Measurements from ENCODE around the gene UPK2. TPM values are rescaled to one million over a fixed set of nuclear protein-coding genes. Genes with fewer than 3 reads are reported as not detected.

The UPK2 gene
- total and polyA plus RNA-seq, 10 of the 15 experiments (the other 5 are each of a cell fraction or from before 2014, with no cell fraction given), result 0.07 to 1.0 (median 0.31) TPM; not detected in 7

GRCh38 chr11:118924591-118925585 is 31.2 kb upstream of the UPK2 start (continued):
- TF ChIP-seq RELB (IDR thresholded peaks at IDR 0.05; ENCODE audit: low read depth), result 0 out of 2 replicates have a peak, but pooled peaks have one; percentile 15
- no peak for TF ChIP-seq HDAC2 (IDR thresholded peaks at IDR 0.05)
- peak; percentile 78 for TF ChIP-seq SIX5 (IDR thresholded peaks at IDR 0.05; ENCODE audit: low read depth, low read length, severe bottlenecking)

GRCh38 chr11:118927554-118928100 is 28.5 kb upstream of the UPK2 start:
- Histone ChIP-seq H2AFZ (ENCODE audit: control insufficient read depth, low read depth, low read length) (no peak overlapping the region; the same call in 1 of the 2 replicates), H3K27me3 (replicated peaks in 1 of 2; ENCODE audit: control insufficient read depth in 2 of 2, insufficient read depth in 2 of 2, low read length in 1 of 2) (no peaks in the 10 kb centered on the region), H3K79me2 (ENCODE audit: control insufficient read depth, insufficient read depth, low read length) (peaks cover 26% of the 10 kb centered on the region), H3K36me3 (ENCODE audit: control insufficient read depth in 2 of 2, insufficient read depth in 2 of 2, low read length in 1 of 2) (no peaks in the 10 kb centered on the region), H3K4me3 (no peak overlapping the region; the same call in 1 of the 2 replicates), H3K9me3 (replicated peaks; ENCODE audit: control insufficient read depth, insufficient read depth, low read length) (no peaks in the 10 kb centered on the region), H4K20me1 (ENCODE audit: control insufficient read depth, insufficient read depth) (no peaks in the 10 kb centered on the region), H3K4me1 (ENCODE audit: control insufficient read depth, insufficient read depth, low read length) (peaks cover 35% of the 10 kb centered on the region), H3K27ac (ENCODE audit: control insufficient read depth, insufficient read depth) (peak overlapping the region; percentile 67), H3K4me2 (ENCODE audit: control insufficient read depth, insufficient read depth) (peak overlapping the region; percentile 99), H3K9ac (ENCODE audit: control insufficient read depth, insufficient read depth, low read length) (no peak overlapping the region; the same call in 1 of the 2 replicates)
- ChIA-PET CTCF (interaction anchor here (0.9 to 11.6 kb wide), 9 partner anchors 10 to 242 kb away, joined by 3 to 330 read pairs (median 5); partner anchors contain the start of gene UPK2), RAD21 (ENCODE audit: unreplicated experiment) (interaction anchor here (1.3 to 8.8 kb wide), 4 partner anchors 15 to 238 kb away, joined by 5 to 169 read pairs (median 6); partner anchors contain the start of gene UPK2), SMC1A (ENCODE audit: uncharacterized antibody, unreplicated experiment) (interaction anchor here (1.0 to 12.9 kb wide), 5 partner anchors 15 to 237 kb away, joined by 3 to 185 read pairs (median 6); partner anchors contain the start of gene DDX6), POLR2A (interaction anchor here (0.6 to 6.3 kb wide), 4 partner anchors 15 to 492 kb away, joined by 3 to 105 read pairs (median 3); no protein-coding TSS in a partner anchor)
- in situ Hi-C loops (cut with MboI), result no loop called here
- no peak for FAIRE-seq
- no TSS peak for BruUV-seq (replicated peaks)
- DNase-seq (ENCODE audit: low read depth, low spot score), result no peak
- intact Hi-C loops (cut with micrococcal nuclease; ENCODE audit: unreplicated experiment), result loop anchor here (2.0 to 5.0 kb wide), 4 partner anchors 137 to 395 kb away; partner anchors contain the start of genes DDX6 and DPAGT1
- ATAC-seq, result no peak
- WGBS (ENCODE audit: insufficient coverage, insufficient replicate concordance, low lambda C conversion rate, missing lambda C conversion rate), result 6% methylated on average over 7 of the region's 7 CpGs
- TF ChIP-seq, protein P1, sequence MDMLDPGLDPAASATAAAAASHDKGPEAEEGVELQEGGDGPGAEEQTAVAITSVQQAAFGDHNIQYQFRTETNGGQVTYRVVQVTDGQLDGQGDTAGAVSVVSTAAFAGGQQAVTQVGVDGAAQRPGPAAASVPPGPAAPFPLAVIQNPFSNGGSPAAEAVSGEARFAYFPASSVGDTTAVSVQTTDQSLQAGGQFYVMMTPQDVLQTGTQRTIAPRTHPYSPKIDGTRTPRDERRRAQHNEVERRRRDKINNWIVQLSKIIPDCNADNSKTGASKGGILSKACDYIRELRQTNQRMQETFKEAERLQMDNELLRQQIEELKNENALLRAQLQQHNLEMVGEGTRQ (IDR thresholded peaks at IDR 0.05; ENCODE audit: borderline replicate concordance, low read depth, low read length), result no peak
- TF ChIP-seq CTCF (IDR thresholded peaks at IDR 0.05 in 2 of 3, conservative IDR thresholded peaks at IDR 0.05 in 1 of 3; ENCODE audit: control insufficient read depth in 2 of 3, extremely low read depth in 1 of 3, insufficient read depth in 1 of 3, low read depth in 3 of 3, low read length in 3 of 3) (no peak), SP1 (IDR thresholded peaks at IDR 0.05; ENCODE audit: low read depth, low read length) (no peak), MYB (IDR thresholded peaks at IDR 0.05; ENCODE audit: borderline replicate concordance, low read depth, low read length) (no peak), NFYA (IDR thresholded peaks at IDR 0.05; ENCODE audit: borderline replicate concordance, low read depth, low read length) (no peak), MTA3 (IDR thresholded peaks at IDR 0.05; ENCODE audit: borderline replicate concordance, low read length) (no peak), LARP7 (IDR thresholded peaks at IDR 0.05) (no peak), SMARCA5 (IDR thresholded peaks at IDR 0.05) (no peak), SIX5 (IDR thresholded peaks at IDR 0.05; ENCODE audit: low read depth, low read length, severe bottlenecking) (no peak), CBFB (IDR thresholded peaks at IDR 0.05; ENCODE audit: low read depth) (no peak), IRF4 (IDR thresholded peaks at IDR 0.05; ENCODE audit: low read depth, low read length) (no peak)
- TF ChIP-seq, protein P2, sequence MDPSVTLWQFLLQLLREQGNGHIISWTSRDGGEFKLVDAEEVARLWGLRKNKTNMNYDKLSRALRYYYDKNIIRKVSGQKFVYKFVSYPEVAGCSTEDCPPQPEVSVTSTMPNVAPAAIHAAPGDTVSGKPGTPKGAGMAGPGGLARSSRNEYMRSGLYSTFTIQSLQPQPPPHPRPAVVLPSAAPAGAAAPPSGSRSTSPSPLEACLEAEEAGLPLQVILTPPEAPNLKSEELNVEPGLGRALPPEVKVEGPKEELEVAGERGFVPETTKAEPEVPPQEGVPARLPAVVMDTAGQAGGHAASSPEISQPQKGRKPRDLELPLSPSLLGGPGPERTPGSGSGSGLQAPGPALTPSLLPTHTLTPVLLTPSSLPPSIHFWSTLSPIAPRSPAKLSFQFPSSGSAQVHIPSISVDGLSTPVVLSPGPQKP (IDR thresholded peaks at IDR 0.05; ENCODE audit: low read depth, low read length), result no peak
